ENCODE results near the gene THRA.

Gene THRA

GRCh38 chr17:40107522-40108174 lies 44.9 kb downstream of the THRA start:
- peak overlapping the region in 1 of 2 donors; percentile 54 for H3K4me3 ChIP-seq (ENCODE audit: low read depth in 1 of 2, low read length in 2 of 2)
- H3K36me3 ChIP-seq (ENCODE audit: insufficient read depth, low read length) = no peaks in the 10 kb centered on the region
- H3K27me3 ChIP-seq (ENCODE audit: control insufficient read depth in 1 of 2, insufficient read depth in 2 of 2, low read length in 2 of 2) = no peaks in the 10 kb centered on the region
- H3K9ac ChIP-seq (ENCODE audit: low read length) = peak overlapping the region; percentile 72
- no peaks in the 10 kb centered on the region for H3K9me3 ChIP-seq (ENCODE audit: low read length)
- peak overlapping the region; percentile 92 for H3K27ac ChIP-seq (ENCODE audit: low read depth, low read length)
- H3K4me1 ChIP-seq (ENCODE audit: insufficient read depth, low read length) = peaks cover 98% of the 10 kb centered on the region

DNA sequence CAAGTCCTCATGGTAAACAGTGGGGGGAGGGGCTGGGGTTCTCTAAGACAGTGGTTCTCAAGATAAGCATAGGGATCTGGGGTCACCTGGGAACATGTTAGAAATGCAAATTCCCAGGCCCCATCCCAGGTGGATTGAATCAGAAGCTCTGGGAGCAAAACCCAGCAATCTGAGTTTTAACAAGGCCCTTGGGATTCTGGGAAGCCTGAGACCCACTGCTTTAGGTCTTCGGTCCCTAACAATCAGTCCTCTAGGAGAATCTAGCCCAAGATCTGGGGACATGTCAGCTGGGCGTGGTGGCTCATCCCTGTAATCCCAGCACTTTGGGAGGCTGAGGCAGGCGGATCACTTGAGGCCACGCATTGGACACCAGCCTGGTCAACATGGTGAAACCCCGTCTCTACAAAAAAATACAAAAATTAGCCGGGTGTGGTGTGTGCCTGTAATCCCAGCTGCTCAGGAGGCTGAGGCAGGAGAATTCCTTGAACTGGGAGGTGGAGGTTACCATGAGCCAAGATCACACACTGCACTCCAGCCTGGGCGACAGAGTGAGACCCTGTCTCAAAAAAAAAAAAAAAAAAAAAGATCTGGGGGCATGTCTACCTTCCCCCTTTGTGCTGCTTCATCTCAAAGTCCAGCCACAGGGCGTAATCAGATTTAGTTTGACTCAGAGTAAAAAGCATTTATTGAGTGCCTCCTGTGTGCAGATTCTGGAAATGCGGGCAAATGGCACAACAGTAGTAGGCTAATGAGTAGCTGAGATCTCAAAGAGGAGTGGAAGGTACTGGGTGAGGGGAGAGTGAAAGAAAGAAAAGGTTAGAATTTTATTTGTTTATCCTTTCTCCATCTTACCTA lies 46.4 kb downstream of the THRA start:
- Histone ChIP-seq H3K9me3 (ENCODE audit: low read length) (no peaks in the 10 kb centered on the region), H3K27ac (ENCODE audit: low read depth, low read length) (peak overlapping the region; percentile 92), H3K27me3 (ENCODE audit: control insufficient read depth in 1 of 2, insufficient read depth in 2 of 2, low read length in 2 of 2) (no peaks in the 10 kb centered on the region), H3K36me3 (ENCODE audit: insufficient read depth, low read length) (no peaks in the 10 kb centered on the region), H3K4me1 (ENCODE audit: insufficient read depth, low read length) (peaks cover 96% of the 10 kb centered on the region), H3K9ac (ENCODE audit: low read length) (peak overlapping the region; percentile 49), H3K4me3 (ENCODE audit: low read depth in 1 of 2, low read length in 2 of 2) (peak overlapping the region in 1 of 2 donors; percentile 3)

- no peaks in the 10 kb centered on the region for H3K9me3 ChIP-seq (ENCODE audit: low read length)
- H3K27ac ChIP-seq (ENCODE audit: low read depth, low read length) = peak overlapping the region; percentile 89
- no peaks in the 10 kb centered on the region for H3K36me3 ChIP-seq (ENCODE audit: insufficient read depth, low read length)
- peak overlapping the region; percentile 49 for H3K9ac ChIP-seq (ENCODE audit: low read length)
- peaks cover 94% of the 10 kb centered on the region for H3K4me1 ChIP-seq (ENCODE audit: insufficient read depth, low read length)
- no peak overlapping the region for H3K4me3 ChIP-seq (ENCODE audit: low read depth in 1 of 2, low read length in 2 of 2)
- no peaks in the 10 kb centered on the region for H3K27me3 ChIP-seq (ENCODE audit: control insufficient read depth in 1 of 2, insufficient read depth in 2 of 2, low read length in 2 of 2)
These were observed 47.5 kb downstream of the THRA start for GRCh38 chr17:40110026-40110845.

- H3K9ac ChIP-seq (ENCODE audit: low read length) = peak overlapping the region; percentile 49
- H3K9me3 ChIP-seq (ENCODE audit: low read length) = no peaks in the 10 kb centered on the region
- H3K4me1 ChIP-seq (ENCODE audit: insufficient read depth, low read length) = peaks cover 82% of the 10 kb centered on the region
- no peaks in the 10 kb centered on the region for H3K36me3 ChIP-seq (ENCODE audit: insufficient read depth, low read length)
- peak overlapping the region in 1 of 2 donors; percentile 70 for H3K4me3 ChIP-seq (ENCODE audit: low read depth in 1 of 2, low read length in 2 of 2)
- no peaks in the 10 kb centered on the region for H3K27me3 ChIP-seq (ENCODE audit: control insufficient read depth in 1 of 2, insufficient read depth in 2 of 2, low read length in 2 of 2)
- H3K27ac ChIP-seq (ENCODE audit: low read depth, low read length) = peak overlapping the region; percentile 89
These were observed 48.7 kb downstream of the THRA start for GRCh38 chr17:40111221-40112128.

DNA sequence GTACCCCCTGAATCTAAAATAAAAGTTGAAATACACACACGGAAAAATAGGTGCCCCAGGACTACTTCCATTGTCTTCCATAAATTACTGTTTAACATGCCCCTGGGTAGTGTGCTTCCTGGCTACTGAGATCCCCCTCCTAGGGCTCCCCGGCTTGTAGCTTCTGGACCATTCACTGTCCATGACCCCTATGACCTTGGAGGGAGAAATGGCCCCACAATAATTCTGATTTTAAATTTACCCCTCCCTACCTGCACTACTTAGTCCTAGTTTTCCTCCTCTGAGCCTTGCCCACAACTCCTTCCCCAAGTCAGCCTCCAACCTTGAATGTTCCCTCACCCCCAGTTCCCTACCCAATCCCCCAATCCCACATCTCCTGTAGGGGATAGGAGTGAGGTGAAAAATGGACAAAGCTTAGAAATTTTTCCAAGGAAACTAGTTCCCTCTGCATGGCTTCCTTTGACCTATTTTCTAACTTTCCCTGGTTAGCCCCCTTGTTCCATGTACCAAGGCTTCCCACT lies 49.5 kb downstream of the THRA start:
- Histone ChIP-seq H3K9me3 (ENCODE audit: low read length) (no peaks in the 10 kb centered on the region), H3K27ac (ENCODE audit: low read depth, low read length) (peak overlapping the region; percentile 89), H3K4me3 (ENCODE audit: low read depth in 1 of 2, low read length in 2 of 2) (peak overlapping the region in 1 of 2 donors; percentile 70), H3K36me3 (ENCODE audit: insufficient read depth, low read length) (no peaks in the 10 kb centered on the region), H3K4me1 (ENCODE audit: insufficient read depth, low read length) (peaks cover 74% of the 10 kb centered on the region), H3K9ac (ENCODE audit: low read length) (peak overlapping the region; percentile 49), H3K27me3 (ENCODE audit: control insufficient read depth in 1 of 2, insufficient read depth in 2 of 2, low read length in 2 of 2) (no peaks in the 10 kb centered on the region)

- Histone ChIP-seq H3K4me1 (ENCODE audit: insufficient read depth, low read length) (peaks cover 70% of the 10 kb centered on the region), H3K4me3 (ENCODE audit: low read depth in 1 of 2, low read length in 2 of 2) (peak overlapping the region in 1 of 2 donors; percentile 70), H3K27me3 (ENCODE audit: control insufficient read depth in 1 of 2, insufficient read depth in 2 of 2, low read length in 2 of 2) (no peaks in the 10 kb centered on the region), H3K27ac (ENCODE audit: low read depth, low read length) (peak overlapping the region; percentile 89), H3K9ac (ENCODE audit: low read length) (peak overlapping the region; percentile 49), H3K9me3 (ENCODE audit: low read length) (no peaks in the 10 kb centered on the region), H3K36me3 (ENCODE audit: insufficient read depth, low read length) (no peaks in the 10 kb centered on the region)
These were observed 49.9 kb downstream of the THRA start for GRCh38 chr17:40112718-40113109.

DNA sequence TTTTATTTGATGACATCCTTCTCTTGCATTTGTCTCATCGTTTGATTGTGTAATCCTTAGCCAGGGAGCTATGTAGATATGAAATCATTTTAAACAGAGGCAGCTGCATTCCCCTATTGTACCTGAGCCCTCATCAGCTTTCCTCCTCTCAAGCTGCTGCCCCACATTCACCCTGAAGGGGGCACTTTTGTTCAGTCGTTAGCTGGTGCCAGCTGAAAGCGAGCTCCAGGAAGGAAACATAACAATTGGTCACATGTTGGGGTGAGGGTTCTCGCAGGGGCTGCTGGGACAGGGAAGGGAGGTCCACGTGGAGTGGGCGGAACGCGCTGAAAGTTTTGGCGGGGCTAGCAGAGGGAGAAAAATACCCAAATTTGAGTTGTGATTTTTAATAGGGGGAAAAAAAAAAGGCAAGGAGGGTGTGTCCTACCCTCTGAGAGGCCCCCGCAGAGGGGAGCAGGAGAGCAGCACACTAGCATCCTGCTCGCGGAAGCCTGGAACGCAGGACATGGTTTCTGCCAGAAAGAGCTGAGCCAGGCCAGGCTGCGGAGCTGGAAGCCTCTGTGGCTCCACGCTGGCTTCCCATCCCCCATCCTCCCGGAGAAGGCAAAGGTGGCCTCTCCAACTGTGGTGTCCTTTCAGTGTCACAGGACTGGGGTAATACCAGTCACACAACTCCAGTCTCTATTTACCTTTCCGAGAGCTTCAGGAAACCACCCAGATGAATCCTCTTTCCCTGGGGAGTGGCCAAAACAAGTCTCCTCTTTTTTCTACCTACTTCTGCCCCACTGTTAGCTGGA lies 50.5 kb downstream of the THRA start:
- no peaks in the 10 kb centered on the region for H3K27me3 ChIP-seq (ENCODE audit: control insufficient read depth in 1 of 2, insufficient read depth in 2 of 2, low read length in 2 of 2)
- peak overlapping the region; percentile 89 for H3K27ac ChIP-seq (ENCODE audit: low read depth, low read length)
- peak overlapping the region; percentile 49 for H3K9ac ChIP-seq (ENCODE audit: low read length)
- no peaks in the 10 kb centered on the region for H3K9me3 ChIP-seq (ENCODE audit: low read length)
- H3K36me3 ChIP-seq (ENCODE audit: insufficient read depth, low read length) = no peaks in the 10 kb centered on the region
- peak overlapping the region in 1 of 2 donors; percentile 70 for H3K4me3 ChIP-seq (ENCODE audit: low read depth in 1 of 2, low read length in 2 of 2)
- H3K4me1 ChIP-seq (ENCODE audit: insufficient read depth, low read length) = peaks cover 65% of the 10 kb centered on the region

DNA sequence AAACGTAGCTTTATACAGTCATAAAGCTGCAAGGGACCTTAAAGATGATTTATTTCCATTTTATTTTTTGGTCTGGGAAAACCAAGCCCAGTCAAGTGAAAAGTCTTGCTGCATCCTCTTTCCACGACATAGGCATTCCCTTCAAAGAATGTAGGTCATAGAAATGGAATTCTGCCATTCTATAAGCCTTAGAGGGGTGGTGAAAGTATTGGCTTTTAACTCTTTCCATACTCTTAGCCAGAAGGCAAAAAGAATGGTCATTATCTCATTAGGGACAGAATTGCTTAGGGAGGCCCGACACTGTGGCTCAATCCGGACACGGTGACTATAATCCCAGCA lies 51.1 kb downstream of the THRA start:
- Histone ChIP-seq H3K9ac (ENCODE audit: low read length) (peak overlapping the region; percentile 40), H3K4me1 (ENCODE audit: insufficient read depth, low read length) (peaks cover 60% of the 10 kb centered on the region), H3K36me3 (ENCODE audit: insufficient read depth, low read length) (no peaks in the 10 kb centered on the region), H3K9me3 (ENCODE audit: low read length) (no peaks in the 10 kb centered on the region), H3K27me3 (ENCODE audit: control insufficient read depth in 1 of 2, insufficient read depth in 2 of 2, low read length in 2 of 2) (no peaks in the 10 kb centered on the region), H3K27ac (ENCODE audit: low read depth, low read length) (peak overlapping the region; percentile 89), H3K4me3 (ENCODE audit: low read depth in 1 of 2, low read length in 2 of 2) (peak overlapping the region in 1 of 2 donors; percentile 70)

DNA sequence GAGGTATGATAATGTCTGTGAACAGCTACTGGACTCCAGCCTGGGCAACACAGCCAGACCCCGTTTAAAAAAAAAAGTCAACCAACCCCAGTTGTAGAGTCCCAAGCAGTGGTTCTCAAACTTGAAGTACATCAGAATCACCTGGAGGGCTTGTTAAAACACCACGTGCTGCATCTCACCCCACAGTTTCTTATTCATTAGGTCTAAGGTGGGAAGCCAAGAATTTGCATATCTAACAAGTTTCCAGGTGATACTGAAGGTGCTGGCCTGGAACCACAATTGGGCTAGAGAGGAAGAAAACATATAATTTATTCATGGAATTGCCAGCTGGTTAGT lies 52.3 kb downstream of the THRA start:
- no peak overlapping the region for H3K4me3 ChIP-seq (ENCODE audit: low read depth in 1 of 2, low read length in 2 of 2)
- H3K36me3 ChIP-seq (ENCODE audit: insufficient read depth, low read length) = no peaks in the 10 kb centered on the region
- no peak overlapping the region for H3K9ac ChIP-seq (ENCODE audit: low read length)
- no peak overlapping the region for H3K27ac ChIP-seq (ENCODE audit: low read depth, low read length)
- peaks cover 51% of the 10 kb centered on the region for H3K4me1 ChIP-seq (ENCODE audit: insufficient read depth, low read length)
- H3K9me3 ChIP-seq (ENCODE audit: low read length) = no peaks in the 10 kb centered on the region
- no peaks in the 10 kb centered on the region for H3K27me3 ChIP-seq (ENCODE audit: control insufficient read depth in 1 of 2, insufficient read depth in 2 of 2, low read length in 2 of 2)
